Measurements from ENCODE around the gene KRTAP5-5.

DNA sequence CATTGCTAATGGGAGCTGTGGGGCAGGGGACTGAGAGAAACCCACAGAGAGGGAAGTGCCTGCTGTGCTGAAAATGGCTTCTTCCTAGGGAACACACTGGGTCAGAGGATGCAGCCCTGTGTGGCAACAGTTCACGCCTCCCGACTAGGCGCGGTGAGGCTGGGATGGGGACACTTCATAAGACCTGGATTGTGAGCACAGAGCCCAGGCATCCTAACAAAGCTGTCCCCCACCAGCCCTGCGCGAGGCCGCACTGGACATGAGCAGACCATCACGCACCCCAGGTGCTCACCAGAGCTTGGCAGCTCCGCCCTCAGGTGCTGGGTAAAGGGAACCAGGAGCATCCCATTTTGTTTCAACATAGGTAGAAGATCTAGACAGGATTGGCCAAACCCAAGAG is 5.9 kb upstream of the KRTAP5-5 start:
- no peak for TF ChIP-seq EZH2 (IDR thresholded peaks at IDR 0.05)
- no peak for TF ChIP-seq POLR2AphosphoS5 (IDR thresholded peaks at IDR 0.05; ENCODE audit: borderline replicate concordance, low read depth, low read length)

Data from SK-N-MC (cell line).